Measurements from ENCODE around the gene RAX2.

RAX2 gene

GRCh38 chr19:3723110-3723488 lies 48.9 kb downstream of the RAX2 start:
- H3K9me3 ChIP-seq (ENCODE audit: insufficient read depth, low read length, severe bottlenecking): no peaks in the 10 kb centered on the region
- H3K36me3 ChIP-seq (ENCODE audit: insufficient read depth, low read length): no peaks in the 10 kb centered on the region
- H3K79me2 ChIP-seq (ENCODE audit: insufficient read depth, low read length): no peaks in the 10 kb centered on the region
- no peaks in the 10 kb centered on the region for H4K20me1 ChIP-seq (ENCODE audit: insufficient read depth, low read length)
- no peak overlapping the region for H2AFZ ChIP-seq (ENCODE audit: low read depth, low read length)
- no peak overlapping the region for H3K4me2 ChIP-seq (ENCODE audit: insufficient read depth, low read length)
- no peak for DNase-seq
- TF ChIP-seq CTCF (IDR thresholded peaks at IDR 0.05; ENCODE audit: borderline replicate concordance, extremely low read depth, low read length, poor library complexity, severe bottlenecking) (no peak), EZH2 (IDR thresholded peaks at IDR 0.05; ENCODE audit: borderline replicate concordance, low read depth, low read length, severe bottlenecking) (no peak)
- peaks cover 27% of the 10 kb centered on the region for H3K27me3 ChIP-seq (ENCODE audit: insufficient read depth, low read length, poor library complexity)
- peaks cover 3% of the 10 kb centered on the region; the same call in 1 of the 2 replicates for H3K4me1 ChIP-seq (ENCODE audit: insufficient read depth, low read length)
- no peak for ATAC-seq (ENCODE audit: insufficient read depth, low read depth)
- no peak overlapping the region for H3K27ac ChIP-seq (ENCODE audit: low read length)
- no peak overlapping the region for H3K4me3 ChIP-seq (ENCODE audit: low read depth in 1 of 2, low read length in 2 of 2)
- H3K9ac ChIP-seq (ENCODE audit: low read depth, low read length): no peak overlapping the region

- TF ChIP-seq EZH2 (IDR thresholded peaks at IDR 0.05; ENCODE audit: borderline replicate concordance, low read depth, low read length, severe bottlenecking) (no peak), CTCF (IDR thresholded peaks at IDR 0.05; ENCODE audit: borderline replicate concordance, extremely low read depth, low read length, poor library complexity, severe bottlenecking) (no peak)
- Histone ChIP-seq H3K27ac (ENCODE audit: low read length) (no peak overlapping the region), H3K27me3 (ENCODE audit: insufficient read depth, low read length, poor library complexity) (peaks cover 27% of the 10 kb centered on the region), H3K36me3 (ENCODE audit: insufficient read depth, low read length) (no peaks in the 10 kb centered on the region), H3K4me2 (ENCODE audit: insufficient read depth, low read length) (no peak overlapping the region), H3K79me2 (ENCODE audit: insufficient read depth, low read length) (no peaks in the 10 kb centered on the region), H3K4me1 (ENCODE audit: insufficient read depth, low read length) (peaks cover 3% of the 10 kb centered on the region; the same call in 1 of the 2 replicates), H2AFZ (ENCODE audit: low read depth, low read length) (no peak overlapping the region), H3K9ac (ENCODE audit: low read depth, low read length) (no peak overlapping the region), H3K4me3 (ENCODE audit: low read depth in 1 of 2, low read length in 2 of 2) (no peak overlapping the region), H4K20me1 (ENCODE audit: insufficient read depth, low read length) (no peaks in the 10 kb centered on the region), H3K9me3 (ENCODE audit: insufficient read depth, low read length, severe bottlenecking) (no peaks in the 10 kb centered on the region)
- no peak for DNase-seq
- no peak for ATAC-seq (ENCODE audit: insufficient read depth, low read depth)
Measured at GRCh38 chr19:3722443-3723109, 49.5 kb downstream of the RAX2 start.

GRCh38 chr19:3721887-3722442 lies 50.1 kb downstream of the RAX2 start:
- ATAC-seq (ENCODE audit: insufficient read depth, low read depth): no peak
- no peak overlapping the region for H3K9ac ChIP-seq (ENCODE audit: low read depth, low read length)
- no peaks in the 10 kb centered on the region for H3K79me2 ChIP-seq (ENCODE audit: insufficient read depth, low read length)
- no peak overlapping the region for H2AFZ ChIP-seq (ENCODE audit: low read depth, low read length)
- no peaks in the 10 kb centered on the region for H3K36me3 ChIP-seq (ENCODE audit: insufficient read depth, low read length)
- H4K20me1 ChIP-seq (ENCODE audit: insufficient read depth, low read length): no peaks in the 10 kb centered on the region
- H3K4me3 ChIP-seq (ENCODE audit: low read depth in 1 of 2, low read length in 2 of 2): no peak overlapping the region
- peaks cover 3% of the 10 kb centered on the region; the same call in 1 of the 2 replicates for H3K4me1 ChIP-seq (ENCODE audit: insufficient read depth, low read length)
- H3K27me3 ChIP-seq (ENCODE audit: insufficient read depth, low read length, poor library complexity): peaks cover 27% of the 10 kb centered on the region
- no peak overlapping the region for H3K27ac ChIP-seq (ENCODE audit: low read length)
- no peaks in the 10 kb centered on the region for H3K9me3 ChIP-seq (ENCODE audit: insufficient read depth, low read length, severe bottlenecking)
- no peak for DNase-seq
- H3K4me2 ChIP-seq (ENCODE audit: insufficient read depth, low read length): peak overlapping the region; percentile 19; the same call in 1 of the 2 replicates
- no peak for TF ChIP-seq CTCF (IDR thresholded peaks at IDR 0.05; ENCODE audit: borderline replicate concordance, extremely low read depth, low read length, poor library complexity, severe bottlenecking)
- peak; percentile 29 for TF ChIP-seq EZH2 (IDR thresholded peaks at IDR 0.05; ENCODE audit: borderline replicate concordance, low read depth, low read length, severe bottlenecking)

Measured in DND-41 (cell line).